A673 (cell line): ENCODE results near the gene ENTPD7.

Source experiments
- EZH2 ChIP-seq: fragments of 200-600 bp; sonication (generic); IDR thresholded peaks from 2 replicates; pipeline ENCODE4 v1.6.1; 2017; ENCODE audit warnings: borderline replicate concordance, low read depth, mild to moderate bottlenecking, mixed read lengths, antibody characterized with exemption, low read length; ENCODE audit not compliant: poor library complexity, severe bottlenecking
- TF ChIP-seq, protein P1 (sequence below): fragments of 300-800, 200-600 bp; sonication (generic); conservative IDR thresholded peaks from 2 replicates; pipeline ENCODE4 v1.5.1; 2017; ENCODE audit warnings: low read depth, mild to moderate bottlenecking, antibody characterized with exemption, low read length, moderate library complexity, mixed read lengths

- TF ChIP-seq, protein P1, sequence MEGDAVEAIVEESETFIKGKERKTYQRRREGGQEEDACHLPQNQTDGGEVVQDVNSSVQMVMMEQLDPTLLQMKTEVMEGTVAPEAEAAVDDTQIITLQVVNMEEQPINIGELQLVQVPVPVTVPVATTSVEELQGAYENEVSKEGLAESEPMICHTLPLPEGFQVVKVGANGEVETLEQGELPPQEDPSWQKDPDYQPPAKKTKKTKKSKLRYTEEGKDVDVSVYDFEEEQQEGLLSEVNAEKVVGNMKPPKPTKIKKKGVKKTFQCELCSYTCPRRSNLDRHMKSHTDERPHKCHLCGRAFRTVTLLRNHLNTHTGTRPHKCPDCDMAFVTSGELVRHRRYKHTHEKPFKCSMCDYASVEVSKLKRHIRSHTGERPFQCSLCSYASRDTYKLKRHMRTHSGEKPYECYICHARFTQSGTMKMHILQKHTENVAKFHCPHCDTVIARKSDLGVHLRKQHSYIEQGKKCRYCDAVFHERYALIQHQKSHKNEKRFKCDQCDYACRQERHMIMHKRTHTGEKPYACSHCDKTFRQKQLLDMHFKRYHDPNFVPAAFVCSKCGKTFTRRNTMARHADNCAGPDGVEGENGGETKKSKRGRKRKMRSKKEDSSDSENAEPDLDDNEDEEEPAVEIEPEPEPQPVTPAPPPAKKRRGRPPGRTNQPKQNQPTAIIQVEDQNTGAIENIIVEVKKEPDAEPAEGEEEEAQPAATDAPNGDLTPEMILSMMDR = no peak
- TF ChIP-seq EZH2 = no peak
These were observed 7.9 kb downstream of the ENTPD7 start for GRCh38 chr10:99667108-99667751.
